A673 (cell line): ENCODE data around the gene PCID2. TPM values are rescaled to one million over a fixed set of nuclear protein-coding genes. Genes with fewer than 3 reads are reported as not detected.

Experiments used
- BruUV-seq: library from RNA; stranded (reverse); fragments of 400-500 nt; replicated peaks from 2 replicates; lab custom pipeline; 2021; lab: Mats Ljungman, UMichigan
- CTCF ChIA-PET: fragments of 300-600 bp; sonication (Branson Sonifier 250); formaldehyde crosslinking; loops from one replicate; lab custom pipeline; 2022; ENCODE audit warnings: antibody characterized with exemption; lab: Charles Lee
- POLR2A ChIA-PET: fragments of 300-600 bp; sonication (Branson Sonifier 250); formaldehyde crosslinking; loops from one replicate; lab custom pipeline; 2022; ENCODE audit warnings: antibody characterized with exemption; ENCODE audit not compliant: low non-redundant PET; lab: Charles Lee
- DNase-seq: peaks from one replicate; pipeline ENCODE4 v3.0.0-alpha.2; 2015; ENCODE audit warnings: low spot score
- H3K27ac ChIP-seq: fragments of 200-600 bp; sonication (generic); 2 replicates; pipeline ENCODE4 v1.5.1; 2016; ENCODE audit warnings: mixed run types, low read depth, mild to moderate bottlenecking, mixed read lengths, antibody characterized with exemption, low read length; ENCODE audit not compliant: poor library complexity, severe bottlenecking
- H3K27me3 ChIP-seq: fragments of 200-600 bp; sonication (generic); replicated peaks from 2 replicates; pipeline ENCODE4 v1.6.1; 2017; ENCODE audit warnings: mixed run types, low read depth, mild to moderate bottlenecking, mixed read lengths, antibody characterized with exemption, low read length; ENCODE audit not compliant: insufficient read depth, poor library complexity
- H3K36me3 ChIP-seq: fragments of 200-600 bp; sonication (generic); 2 replicates; pipeline ENCODE4 v1.6.1; 2016; ENCODE audit warnings: mixed run types, mild to moderate bottlenecking, mixed read lengths, antibody characterized with exemption, low read length; ENCODE audit not compliant: insufficient read depth, poor library complexity, severe bottlenecking
- H3K4me1 ChIP-seq: fragments of 200-600 bp; sonication (generic); 2 replicates; pipeline ENCODE4 v1.6.1; 2017; ENCODE audit warnings: mixed run types, mild to moderate bottlenecking, mixed read lengths, antibody characterized with exemption, low read length; ENCODE audit not compliant: insufficient read depth, poor library complexity, severe bottlenecking
- H3K4me3 ChIP-seq: fragments of 200-600 bp; sonication (generic); 2 replicates; pipeline ENCODE4 v1.5.1; 2016; ENCODE audit warnings: low read depth, mixed run types, mild to moderate bottlenecking, mixed read lengths, low read length; ENCODE audit not compliant: poor library complexity, severe bottlenecking
- H3K9me3 ChIP-seq: fragments of 200-600 bp; sonication (generic); 2 replicates; pipeline ENCODE4 v1.6.1; 2016; ENCODE audit warnings: mixed run types, low read depth, mild to moderate bottlenecking, mixed read lengths, antibody characterized with exemption, low read length; ENCODE audit not compliant: poor library complexity, severe bottlenecking
- CTCF ChIP-seq: fragments of 300-800, 200-600 bp; sonication (generic); conservative IDR thresholded peaks from 2 replicates; pipeline ENCODE4 v1.5.1; 2017; ENCODE audit warnings: low read depth, mild to moderate bottlenecking, antibody characterized with exemption, low read length, moderate library complexity, mixed read lengths
- EZH2 ChIP-seq: fragments of 200-600 bp; sonication (generic); IDR thresholded peaks from 2 replicates; pipeline ENCODE4 v1.6.1; 2017; ENCODE audit warnings: borderline replicate concordance, low read depth, mild to moderate bottlenecking, mixed read lengths, antibody characterized with exemption, low read length; ENCODE audit not compliant: poor library complexity, severe bottlenecking
- intact Hi-C: fragments of 100-400 bp; cut with micrococcal nuclease; formaldehyde crosslinking; loops from one replicate; pipeline ENCODE4 v1.10.0; 2022; ENCODE audit not compliant: unreplicated experiment
- total RNA-seq: library from RNA; stranded (reverse); gene quantifications from 2 replicates; pipeline ENCODE4 v1.2.3, GENCODE V29; 2021

Gene PCID2
- total RNA-seq, 1 experiment from 2014 or later, result 67.5 TPM

GRCh38 chr13:113153810-113154748 lies 54.4 kb downstream of the PCID2 start:
- no TSS peak for BruUV-seq
- H3K36me3 ChIP-seq, result no peaks in the 10 kb centered on the region
- H3K4me3 ChIP-seq, result peak overlapping the region; percentile 23
- ChIA-PET CTCF (no interaction called here), POLR2A (no interaction called here)
- peaks cover 33% of the 10 kb centered on the region for H3K4me1 ChIP-seq
- no peaks in the 10 kb centered on the region for H3K27me3 ChIP-seq
- peak overlapping the region; percentile 63 for H3K27ac ChIP-seq
- no peaks in the 10 kb centered on the region for H3K9me3 ChIP-seq
- peak; percentile 75 for DNase-seq
- TF ChIP-seq EZH2 (no peak), CTCF (no peak)
- intact Hi-C loops, result no loop called here

GRCh38 chr13:113152984-113153809 lies 55.3 kb downstream of the PCID2 start:
- Histone ChIP-seq H3K9me3 (no peaks in the 10 kb centered on the region), H3K27ac (peak overlapping the region; percentile 63), H3K36me3 (no peaks in the 10 kb centered on the region), H3K4me1 (peaks cover 29% of the 10 kb centered on the region), H3K27me3 (no peaks in the 10 kb centered on the region), H3K4me3 (peak overlapping the region; percentile 23)
- intact Hi-C loops, result no loop called here
- CTCF ChIA-PET, result no interaction called here
- no peak for TF ChIP-seq EZH2
- TF ChIP-seq CTCF, result no peak
- POLR2A ChIA-PET, result no interaction called here
- DNase-seq, result no peak
- TSS peak; percentile 92 for BruUV-seq

- CTCF ChIA-PET, result no interaction called here
- POLR2A ChIA-PET, result no interaction called here
- no peak for DNase-seq
- Histone ChIP-seq H3K4me3 (no peak overlapping the region), H3K27ac (no peak overlapping the region), H3K4me1 (peaks cover 23% of the 10 kb centered on the region), H3K9me3 (no peaks in the 10 kb centered on the region), H3K36me3 (no peaks in the 10 kb centered on the region), H3K27me3 (no peaks in the 10 kb centered on the region)
- intact Hi-C loops, result no loop called here
- BruUV-seq, result no TSS peak
- no peak for TF ChIP-seq EZH2
- TF ChIP-seq CTCF, result no peak
Measured at GRCh38 chr13:113152691-113152983, 55.8 kb downstream of the PCID2 start.
